ENCODE data around the gene CGNL1.

The CGNL1 gene

GRCh38 chr15:57494581-57494980 lies 118.3 kb downstream of the CGNL1 start:
- TF ChIP-seq CTCF (IDR thresholded peaks at IDR 0.05), result no peak
- no peak overlapping the region for H3K4me3 ChIP-seq (ENCODE audit: low read depth, low read length)
- no peaks in the 10 kb centered on the region for H3K4me1 ChIP-seq
- no peaks in the 10 kb centered on the region for H3K79me2 ChIP-seq
- H3K36me3 ChIP-seq (ENCODE audit: control insufficient read depth, insufficient read depth, low read length), result no peaks in the 10 kb centered on the region
- no peak overlapping the region for H3K9ac ChIP-seq
- no peak overlapping the region for H3K4me2 ChIP-seq (ENCODE audit: low read length)
- no peaks in the 10 kb centered on the region for H3K9me3 ChIP-seq (ENCODE audit: control insufficient read depth, low read length)
- H3K27me3 ChIP-seq (ENCODE audit: control insufficient read depth, insufficient read depth, low read length), result no peaks in the 10 kb centered on the region
- no peak overlapping the region for H2AFZ ChIP-seq
- no peak overlapping the region for H3K27ac ChIP-seq

DNA sequence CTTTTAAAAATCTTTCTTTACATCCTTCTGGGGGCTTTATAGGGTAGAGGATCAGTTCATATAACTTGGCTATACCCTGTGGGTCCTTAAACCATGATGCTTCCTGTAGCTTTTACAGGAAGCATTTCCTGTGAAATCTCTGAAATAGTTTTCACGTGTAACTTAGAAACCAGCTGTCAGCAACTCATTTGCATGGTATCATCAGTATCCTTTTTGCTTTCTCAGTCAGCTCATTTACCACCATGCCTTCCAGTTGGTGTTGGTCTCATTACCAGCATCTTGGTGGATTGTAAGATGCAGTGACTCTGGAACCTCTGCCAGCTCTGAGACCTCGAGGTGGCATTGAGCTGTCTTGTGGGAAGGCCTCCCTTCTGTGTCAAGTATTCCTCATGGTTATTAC lies 118.7 kb downstream of the CGNL1 start:
- Histone ChIP-seq H3K4me1 (no peaks in the 10 kb centered on the region), H3K36me3 (ENCODE audit: control insufficient read depth, insufficient read depth, low read length) (no peaks in the 10 kb centered on the region), H3K27ac (no peak overlapping the region), H2AFZ (no peak overlapping the region), H3K4me2 (ENCODE audit: low read length) (no peak overlapping the region), H3K9ac (no peak overlapping the region), H3K79me2 (no peaks in the 10 kb centered on the region), H3K4me3 (ENCODE audit: low read depth, low read length) (no peak overlapping the region), H3K9me3 (ENCODE audit: control insufficient read depth, low read length) (no peaks in the 10 kb centered on the region), H3K27me3 (ENCODE audit: control insufficient read depth, insufficient read depth, low read length) (no peaks in the 10 kb centered on the region)
- no peak for TF ChIP-seq CTCF (IDR thresholded peaks at IDR 0.05)

GRCh38 chr15:57495554-57496165 lies 119.4 kb downstream of the CGNL1 start:
- no peaks in the 10 kb centered on the region for H3K36me3 ChIP-seq (ENCODE audit: control insufficient read depth, insufficient read depth, low read length)
- no peak overlapping the region for H3K9ac ChIP-seq
- no peak overlapping the region for H3K4me2 ChIP-seq (ENCODE audit: low read length)
- H3K4me3 ChIP-seq (ENCODE audit: low read depth, low read length), result no peak overlapping the region
- H3K79me2 ChIP-seq, result no peaks in the 10 kb centered on the region
- TF ChIP-seq CTCF (IDR thresholded peaks at IDR 0.05), result no peak
- no peaks in the 10 kb centered on the region for H3K9me3 ChIP-seq (ENCODE audit: control insufficient read depth, low read length)
- no peaks in the 10 kb centered on the region for H3K4me1 ChIP-seq
- H3K27ac ChIP-seq, result no peak overlapping the region
- H2AFZ ChIP-seq, result no peak overlapping the region
- H3K27me3 ChIP-seq (ENCODE audit: control insufficient read depth, insufficient read depth, low read length), result no peaks in the 10 kb centered on the region

GRCh38 chr15:57496594-57496945 lies 120.3 kb downstream of the CGNL1 start:
- Histone ChIP-seq H3K27me3 (ENCODE audit: control insufficient read depth, insufficient read depth, low read length) (no peaks in the 10 kb centered on the region), H3K9ac (no peak overlapping the region), H3K4me2 (ENCODE audit: low read length) (no peak overlapping the region), H3K36me3 (ENCODE audit: control insufficient read depth, insufficient read depth, low read length) (no peaks in the 10 kb centered on the region), H3K79me2 (no peaks in the 10 kb centered on the region), H3K4me1 (no peaks in the 10 kb centered on the region), H3K4me3 (ENCODE audit: low read depth, low read length) (no peak overlapping the region), H3K9me3 (ENCODE audit: control insufficient read depth, low read length) (no peaks in the 10 kb centered on the region), H2AFZ (no peak overlapping the region), H3K27ac (no peak overlapping the region)
- no peak for TF ChIP-seq CTCF (IDR thresholded peaks at IDR 0.05)

All from parathyroid adenoma (tissue), 2 donors.